ENCODE results near the gene NAA80. TPM values are rescaled to one million over a fixed set of nuclear protein-coding genes. Genes with fewer than 3 reads are reported as not detected.
"Not testable (repeated sequence)": the region's sequence is repeated elsewhere in the genome, so short reads cannot be mapped to it uniquely, and the experiment has no call there.

The NAA80 gene
- total RNA-seq, 1 experiment from 2014 or later: 2.2 TPM

DNA sequence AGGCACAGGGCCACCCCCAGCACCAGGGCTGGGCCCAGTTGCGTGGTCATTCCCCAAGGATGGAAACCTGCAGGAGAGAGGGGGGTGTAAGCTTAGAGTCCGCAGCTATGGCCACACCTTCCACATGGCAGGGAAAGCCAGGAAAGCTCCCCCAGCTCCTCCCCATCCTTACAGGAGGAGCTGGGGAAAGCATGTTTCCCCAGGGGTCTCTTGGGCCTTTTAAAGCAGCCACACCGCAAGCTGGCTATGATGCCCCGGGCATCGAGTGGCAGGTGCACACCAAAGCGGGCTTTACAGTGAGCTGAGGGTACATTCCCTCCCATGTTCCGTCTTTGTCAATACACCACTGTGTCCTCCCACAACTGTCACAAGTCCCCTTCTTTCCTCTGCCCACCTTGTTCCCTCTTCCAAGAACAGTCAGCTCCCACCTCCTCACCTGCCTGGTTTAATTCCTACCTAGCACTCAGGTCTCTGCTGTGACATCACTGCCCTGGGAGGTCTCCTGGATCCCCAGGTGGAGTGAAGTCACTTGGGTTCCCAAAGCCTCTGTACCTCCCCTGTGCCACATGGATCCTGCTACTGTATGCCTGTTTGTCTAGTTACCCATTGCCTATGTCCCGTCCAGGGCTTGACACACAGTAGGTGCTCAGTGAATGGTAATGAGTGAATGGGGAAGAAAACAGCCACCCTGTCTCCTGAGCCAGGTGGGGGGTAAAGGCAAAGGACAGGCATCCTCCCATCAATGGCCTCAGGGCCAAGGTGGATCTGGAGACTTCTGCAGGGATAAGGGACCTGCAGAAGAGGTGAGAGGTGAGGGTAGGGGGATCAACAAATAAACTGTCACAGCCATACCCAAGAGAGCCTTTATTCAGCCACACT, 3.4 kb downstream of the NAA80 start:
- Histone ChIP-seq H3K9me3 (replicated peaks) (no peaks in the 10 kb centered on the region), H3K4me3 (no peak overlapping the region), H3K4me1 (replicated peaks) (peaks cover 29% of the 10 kb centered on the region), H3K27me3 (replicated peaks) (no peaks in the 10 kb centered on the region), H3K27ac (no peak overlapping the region), H3K36me3 (peaks cover 6% of the 10 kb centered on the region)
- DNase-seq (ENCODE audit: low read depth in 1 of 2, low spot score in 2 of 2): no peak

DNA sequence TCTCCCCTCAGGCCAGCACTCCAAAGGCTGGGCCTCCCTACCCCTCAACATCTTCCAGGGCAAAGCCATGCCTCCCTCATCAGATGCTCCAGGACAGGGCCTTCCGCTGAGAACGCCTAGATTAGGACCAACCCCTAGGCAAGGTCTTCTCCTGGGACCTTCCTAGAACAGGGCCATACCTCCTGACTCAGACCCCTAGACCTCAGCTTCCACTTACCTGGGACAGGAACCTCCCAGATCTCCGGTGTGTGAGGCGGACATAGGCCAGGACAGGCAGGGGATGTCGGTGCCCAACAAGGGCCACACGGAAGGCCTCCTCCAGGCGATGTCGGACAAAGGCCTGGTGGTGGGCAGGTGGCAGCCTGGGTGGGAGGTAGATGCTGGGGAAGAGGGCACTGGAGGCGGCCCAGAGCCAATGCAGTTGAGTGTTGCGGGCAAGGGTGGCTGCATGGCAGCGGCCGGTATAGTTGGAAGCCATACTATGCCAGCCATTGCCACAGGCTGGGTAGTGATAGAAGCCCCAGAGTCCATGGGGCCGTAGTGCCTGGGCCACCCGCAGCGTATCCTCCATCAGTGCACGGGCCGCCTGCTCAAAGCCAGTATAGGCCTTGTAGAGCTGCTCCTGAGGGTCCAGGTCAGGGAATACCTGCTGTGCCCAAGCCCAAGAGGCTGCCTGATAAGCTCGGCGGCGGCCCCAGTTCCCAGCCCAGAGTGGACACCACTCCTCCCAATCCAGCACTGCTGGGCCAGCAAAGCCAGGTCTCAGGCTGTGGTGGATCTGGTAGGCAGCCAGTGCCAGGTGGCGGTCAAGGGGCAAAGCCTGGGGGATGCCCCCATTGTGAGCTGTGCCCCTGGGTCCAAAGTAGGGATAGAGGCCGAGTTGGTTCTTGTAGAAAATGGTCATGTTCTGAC, 4.5 kb downstream of the NAA80 start:
- Histone ChIP-seq H3K36me3 (peaks cover 15% of the 10 kb centered on the region), H3K9me3 (replicated peaks) (no peaks in the 10 kb centered on the region), H3K4me3 (no peak overlapping the region), H3K4me1 (replicated peaks) (peaks cover 21% of the 10 kb centered on the region), H3K27ac (no peak overlapping the region), H3K27me3 (replicated peaks) (no peaks in the 10 kb centered on the region)
- DNase-seq (ENCODE audit: low read depth in 1 of 2, low spot score in 2 of 2): no peak

GRCh38 chr3:50294089-50294488, 5.1 kb downstream of the NAA80 start:
- no peaks in the 10 kb centered on the region for H3K9me3 ChIP-seq (replicated peaks)
- no peaks in the 10 kb centered on the region for H3K27me3 ChIP-seq (replicated peaks)
- H3K4me1 ChIP-seq (replicated peaks): peaks cover 20% of the 10 kb centered on the region
- no peak overlapping the region for H3K4me3 ChIP-seq
- DNase-seq (ENCODE audit: low read depth in 1 of 2, low spot score in 2 of 2): no peak
- H3K27ac ChIP-seq: no peak overlapping the region
- peaks cover 22% of the 10 kb centered on the region for H3K36me3 ChIP-seq

GRCh38 chr3:50293079-50293801, 6.0 kb downstream of the NAA80 start:
- Histone ChIP-seq H3K4me3 (no peak overlapping the region), H3K4me1 (replicated peaks) (peaks cover 14% of the 10 kb centered on the region), H3K27me3 (replicated peaks) (no peaks in the 10 kb centered on the region), H3K27ac (no peak overlapping the region), H3K36me3 (peaks cover 30% of the 10 kb centered on the region), H3K9me3 (replicated peaks) (no peaks in the 10 kb centered on the region)
- no peak for DNase-seq (ENCODE audit: low read depth in 1 of 2, low spot score in 2 of 2)

- H3K4me3 ChIP-seq: peak within 1 kb of the TSS; percentile 73
- DNase-seq (ENCODE audit: low read depth in 1 of 2, low spot score in 2 of 2): peak; percentile 82 to 96
Measured at GRCh38 chr3:50292159-50293078, 6.8 kb downstream of the NAA80 start, which contains the start of gene IFRD2. Gene IFRD2, minus strand, starts transcription at chr3:50292429. Its CDS starts 155 bp downstream, at chr3:50292274.

GRCh38 chr3:50290161-50290641, 9.0 kb downstream of the NAA80 start:
- H3K36me3 ChIP-seq: peaks cover 42% of the 10 kb centered on the region
- no peak for DNase-seq (ENCODE audit: low read depth in 1 of 2, low spot score in 2 of 2)
- no peaks in the 10 kb centered on the region for H3K27me3 ChIP-seq (replicated peaks)
- peaks cover 14% of the 10 kb centered on the region for H3K4me1 ChIP-seq (replicated peaks)
- no peaks in the 10 kb centered on the region for H3K9me3 ChIP-seq (replicated peaks)
- no peak overlapping the region for H3K27ac ChIP-seq
- H3K4me3 ChIP-seq: no peak overlapping the region

More at GRCh38 chr3:50292159-50293078, 6.8 kb downstream of the NAA80 start, which contains the start of gene IFRD2:
- H3K36me3 ChIP-seq: peaks cover 37% of the 10 kb centered on the region
- H3K4me1 ChIP-seq (replicated peaks): peaks cover 14% of the 10 kb centered on the region
- no peaks in the 10 kb centered on the region for H3K27me3 ChIP-seq (replicated peaks)
- peak within 1 kb of the TSS; percentile 83 for H3K27ac ChIP-seq
- no peaks in the 10 kb centered on the region for H3K9me3 ChIP-seq (replicated peaks)

DNA sequence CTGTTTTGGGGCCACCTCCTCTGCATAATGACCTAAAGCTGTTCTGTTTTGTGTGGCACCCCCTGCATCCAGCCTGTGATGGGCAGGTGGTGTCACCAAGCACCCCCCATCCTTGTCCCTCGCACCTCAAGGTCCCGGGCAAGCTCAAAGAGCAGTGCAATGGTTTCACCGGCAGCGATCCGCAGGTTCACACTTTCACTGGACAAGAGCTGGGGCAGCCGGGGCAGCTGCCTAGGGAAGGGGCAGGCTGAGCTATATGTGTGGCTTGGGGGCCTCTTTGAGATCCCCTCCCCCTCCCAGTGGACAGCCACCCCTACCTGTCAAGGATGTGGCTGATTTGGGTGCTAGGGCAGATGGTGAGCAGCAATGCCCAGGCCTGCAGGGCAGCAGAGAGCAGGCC, 10.1 kb downstream of the NAA80 start:
- DNase-seq (ENCODE audit: low read depth in 1 of 2, low spot score in 2 of 2): no peak
- no peaks in the 10 kb centered on the region for H3K27me3 ChIP-seq (replicated peaks)
- H3K4me1 ChIP-seq (replicated peaks): peaks cover 14% of the 10 kb centered on the region
- no peaks in the 10 kb centered on the region for H3K9me3 ChIP-seq (replicated peaks)
- peaks cover 42% of the 10 kb centered on the region for H3K36me3 ChIP-seq
- no peak overlapping the region for H3K4me3 ChIP-seq
- no peak overlapping the region for H3K27ac ChIP-seq

DNA sequence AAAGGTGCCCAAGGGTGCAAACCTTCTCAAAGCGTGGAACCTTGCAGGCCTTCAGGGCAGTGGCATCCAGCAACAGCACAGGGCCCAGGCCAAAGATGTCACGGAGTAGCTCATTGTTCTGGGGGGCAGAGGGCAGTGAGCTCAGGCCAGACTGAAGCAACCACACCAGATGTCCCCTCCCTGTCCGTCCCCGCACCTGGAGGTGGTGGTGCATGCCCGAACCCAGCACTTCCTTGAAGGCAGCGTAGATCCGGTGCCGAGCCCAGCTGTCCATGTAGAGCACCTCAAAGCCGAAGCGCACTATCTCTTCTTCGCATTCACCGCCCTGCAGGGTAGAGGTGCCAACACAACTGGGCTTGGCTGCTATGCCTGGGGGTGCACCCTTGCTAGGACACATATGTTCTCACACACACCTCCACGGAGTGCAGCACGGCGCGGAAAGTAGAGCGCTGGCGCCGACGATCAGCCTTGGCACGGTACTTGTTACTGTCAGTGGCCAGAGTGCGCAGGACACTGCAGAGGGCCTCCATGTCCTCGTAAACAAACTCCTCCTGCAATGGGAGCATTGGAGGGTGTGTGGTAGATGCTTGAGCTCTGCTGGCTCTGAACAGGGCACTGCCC, 10.7 kb downstream of the NAA80 start:
- Histone ChIP-seq H3K4me1 (replicated peaks) (peaks cover 14% of the 10 kb centered on the region), H3K36me3 (peaks cover 42% of the 10 kb centered on the region), H3K27ac (no peak overlapping the region), H3K4me3 (no peak overlapping the region), H3K9me3 (replicated peaks) (no peaks in the 10 kb centered on the region), H3K27me3 (replicated peaks) (no peaks in the 10 kb centered on the region)
- no peak for DNase-seq (ENCODE audit: low read depth in 1 of 2, low spot score in 2 of 2)

DNA sequence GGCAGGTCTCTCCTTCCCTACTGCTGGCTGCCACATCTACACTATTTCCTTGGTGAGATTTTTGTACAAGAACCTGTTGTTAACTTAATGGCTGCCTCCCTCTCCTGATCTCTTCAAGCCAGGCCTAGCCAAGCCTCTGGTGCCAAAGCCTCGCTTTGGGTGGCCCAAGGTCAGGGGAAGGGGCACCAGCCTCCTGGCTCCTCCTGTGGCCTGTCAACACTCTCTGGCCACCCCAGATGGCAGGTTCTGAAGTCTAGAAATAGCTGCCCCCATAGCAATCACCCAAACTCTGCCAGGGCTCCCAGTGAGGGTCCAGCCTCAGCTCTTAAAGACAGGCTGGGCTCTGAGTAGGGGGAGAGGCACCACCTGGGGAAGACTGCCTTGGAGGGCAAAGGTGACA, 11.9 kb downstream of the NAA80 start:
- Histone ChIP-seq H3K27ac (no peak overlapping the region), H3K9me3 (replicated peaks) (no peaks in the 10 kb centered on the region), H3K4me1 (replicated peaks) (peaks cover 8% of the 10 kb centered on the region; the same call in 1 of the 2 replicates), H3K4me3 (no peak overlapping the region), H3K27me3 (replicated peaks) (no peaks in the 10 kb centered on the region), H3K36me3 (peaks cover 42% of the 10 kb centered on the region)
- no peak for DNase-seq (ENCODE audit: low read depth in 1 of 2, low spot score in 2 of 2)

- no peak for DNase-seq (ENCODE audit: low read depth in 1 of 2, low spot score in 2 of 2)
Measured at GRCh38 chr3:50286322-50287227, 12.6 kb downstream of the NAA80 start.

GRCh38 chr3:50284121-50284520, 15.1 kb downstream of the NAA80 start:
- not testable (repeated sequence) for H3K9me3 ChIP-seq (replicated peaks); H3K27me3 ChIP-seq (replicated peaks); H3K27ac ChIP-seq; H3K4me3 ChIP-seq; DNase-seq (ENCODE audit: low read depth in 1 of 2, low spot score in 2 of 2); H3K4me1 ChIP-seq (replicated peaks)
- peaks cover 21% of the 10 kb centered on the region for H3K36me3 ChIP-seq

More at GRCh38 chr3:50286322-50287227, 12.6 kb downstream of the NAA80 start:
- Histone ChIP-seq H3K27me3 (replicated peaks) (no peaks in the 10 kb centered on the region), H3K9me3 (replicated peaks) (no peaks in the 10 kb centered on the region), H3K27ac (no peak overlapping the region), H3K36me3 (peaks cover 36% of the 10 kb centered on the region), H3K4me1 (replicated peaks) (peaks cover 6% of the 10 kb centered on the region; the same call in 1 of the 2 replicates), H3K4me3 (no peak overlapping the region)

Data from SJSA1 (cell line).